Mucosa of descending colon (tissue), 3 donors: ENCODE measurements around the gene FCER1G. TPM values are rescaled to one million over a fixed set of nuclear protein-coding genes. Genes with fewer than 3 reads are reported as not detected.

ENCODE experiments used
- ATAC-seq: fragments of 200-7000 bp; cut with Tn5 transposase; one replicate; pipeline ENCODE4 v1.9.1; 2020; ENCODE audit warnings: mild to moderate bottlenecking, moderate library complexity
- DNase-seq, 3 donors: peaks; one replicate each; pipeline ENCODE4 v3.0.0-alpha.2; 2020
- H3K36me3 ChIP-seq: fragments of 200-600 bp; one replicate; pipeline ENCODE4 v1.8.0; 2021; ENCODE audit warnings: low read depth, mild to moderate bottlenecking
- H3K4me1 ChIP-seq: fragments of 200-600 bp; one replicate; pipeline ENCODE4 v1.8.0; 2021; ENCODE audit warnings: low read depth, mild to moderate bottlenecking
- H3K4me3 ChIP-seq: fragments of 200-600 bp; one replicate; pipeline ENCODE4 v1.8.0; 2021; ENCODE audit warnings: mild to moderate bottlenecking
- H3K9me3 ChIP-seq: fragments of 200-600 bp; one replicate; pipeline ENCODE4 v1.8.0; 2021; ENCODE audit warnings: mild to moderate bottlenecking
- intact Hi-C, 2 donors: fragments of 100-400 bp; cut with DNase I in 1 of 2; cut with micrococcal nuclease in 1 of 2; formaldehyde crosslinking; loops; one replicate each; pipeline versions ENCODE4 v1.11.0 to v1.11.1; 2022; cut with DNase I, micrococcal nuclease
- total RNA-seq, 3 donors: library from RNA; stranded (reverse); fragmentation: NEBNext Ultra II Directional in 2 of 3; extraction: Animal tissue kit (Norgen Biotek cat#: 25700) in 2 of 3; gene quantifications; one replicate each; pipeline versions ENCODE4 v1.2.1 to v1.2.4, GENCODE V29; 2021 to 2023
- TF ChIP-seq, protein P1 (sequence below): fragments of 200-600 bp; IDR thresholded peaks from one replicate; pipeline ENCODE4 v1.8.0; 2022; ENCODE audit warnings: antibody characterized with exemption, mild to moderate bottlenecking
- donor health status: DM: no; HTN: no; CAD: no; lungs with moderate emphysema.
- donor health status: DM: no; HTN: no; CAD: no.
- donor health status: DM: no; HTN: yes; CAD: no.

Gene FCER1G
- total RNA-seq, 3 donors from 2014 or later = 5.8 to 43.9 (median 27.1) TPM

DNA sequence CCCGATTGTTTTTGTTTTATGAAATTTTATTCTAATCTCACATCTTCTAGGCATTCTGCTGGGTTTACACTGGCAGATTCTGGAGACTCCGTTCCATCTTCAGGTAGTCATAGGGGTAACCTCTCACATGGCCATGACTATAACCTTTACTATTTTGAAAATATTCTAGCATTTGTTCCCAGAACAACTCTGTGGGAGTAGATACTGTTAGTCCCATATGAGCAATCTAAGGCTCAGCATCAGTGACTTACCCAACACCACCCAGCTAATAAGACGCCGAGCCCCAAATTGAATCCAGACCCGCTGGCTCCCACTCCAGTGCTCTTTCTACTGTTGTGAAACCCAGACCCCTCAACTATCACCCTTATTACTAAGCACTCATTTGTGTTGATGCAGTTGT lies 26.1 kb upstream of the FCER1G start:
- Histone ChIP-seq H3K4me3 (no peak overlapping the region), H3K36me3 (no peaks in the 10 kb centered on the region), H3K9me3 (no peaks in the 10 kb centered on the region), H3K4me1 (no peaks in the 10 kb centered on the region)
- intact Hi-C loops = no loop called here
- DNase-seq (peak in 1 of 3 donors; percentile 15), ATAC-seq (no peak)
- TF ChIP-seq, protein P1, sequence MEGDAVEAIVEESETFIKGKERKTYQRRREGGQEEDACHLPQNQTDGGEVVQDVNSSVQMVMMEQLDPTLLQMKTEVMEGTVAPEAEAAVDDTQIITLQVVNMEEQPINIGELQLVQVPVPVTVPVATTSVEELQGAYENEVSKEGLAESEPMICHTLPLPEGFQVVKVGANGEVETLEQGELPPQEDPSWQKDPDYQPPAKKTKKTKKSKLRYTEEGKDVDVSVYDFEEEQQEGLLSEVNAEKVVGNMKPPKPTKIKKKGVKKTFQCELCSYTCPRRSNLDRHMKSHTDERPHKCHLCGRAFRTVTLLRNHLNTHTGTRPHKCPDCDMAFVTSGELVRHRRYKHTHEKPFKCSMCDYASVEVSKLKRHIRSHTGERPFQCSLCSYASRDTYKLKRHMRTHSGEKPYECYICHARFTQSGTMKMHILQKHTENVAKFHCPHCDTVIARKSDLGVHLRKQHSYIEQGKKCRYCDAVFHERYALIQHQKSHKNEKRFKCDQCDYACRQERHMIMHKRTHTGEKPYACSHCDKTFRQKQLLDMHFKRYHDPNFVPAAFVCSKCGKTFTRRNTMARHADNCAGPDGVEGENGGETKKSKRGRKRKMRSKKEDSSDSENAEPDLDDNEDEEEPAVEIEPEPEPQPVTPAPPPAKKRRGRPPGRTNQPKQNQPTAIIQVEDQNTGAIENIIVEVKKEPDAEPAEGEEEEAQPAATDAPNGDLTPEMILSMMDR = no peak

DNA sequence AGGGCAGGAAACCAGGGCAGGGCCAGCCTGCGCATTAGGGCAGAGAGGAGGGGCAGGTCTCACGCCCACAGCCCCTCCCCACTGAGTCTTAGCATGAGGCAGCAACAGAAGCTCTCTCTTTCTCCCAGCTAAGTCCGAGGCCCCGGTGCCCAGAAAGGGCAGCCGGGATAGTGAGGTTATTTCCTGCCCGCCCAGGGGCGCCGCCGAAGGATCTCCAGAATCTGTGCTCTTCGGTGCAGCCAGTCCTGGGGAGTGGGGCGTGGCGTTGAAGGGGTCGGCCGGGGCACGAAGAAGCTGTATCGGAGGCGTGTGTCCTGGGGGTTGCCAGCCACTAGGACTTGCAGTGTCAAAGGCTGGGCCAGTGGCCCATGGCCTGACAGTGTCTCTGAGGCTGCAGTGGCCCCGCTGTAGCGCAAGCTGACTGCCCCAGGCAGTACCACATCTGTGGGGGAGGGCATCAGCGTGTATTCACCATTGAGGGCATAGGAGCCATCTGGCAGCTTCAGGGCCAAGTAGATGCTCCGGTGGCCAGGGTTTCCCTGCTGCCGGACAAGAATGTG lies 24.1 kb upstream of the FCER1G start:
- TF ChIP-seq, protein P1 = no peak
- H3K4me3 ChIP-seq = no peak overlapping the region
- H3K4me1 ChIP-seq = no peaks in the 10 kb centered on the region
- DNase-seq (peak in 1 of 3 donors; percentile 58), ATAC-seq (no peak)
- H3K9me3 ChIP-seq = no peaks in the 10 kb centered on the region
- no peaks in the 10 kb centered on the region for H3K36me3 ChIP-seq
- intact Hi-C loops = loop anchor here in 1 of 2 donors (10.0 kb wide), 1 partner anchor 194 kb away; no protein-coding TSS in a partner anchor

DNA sequence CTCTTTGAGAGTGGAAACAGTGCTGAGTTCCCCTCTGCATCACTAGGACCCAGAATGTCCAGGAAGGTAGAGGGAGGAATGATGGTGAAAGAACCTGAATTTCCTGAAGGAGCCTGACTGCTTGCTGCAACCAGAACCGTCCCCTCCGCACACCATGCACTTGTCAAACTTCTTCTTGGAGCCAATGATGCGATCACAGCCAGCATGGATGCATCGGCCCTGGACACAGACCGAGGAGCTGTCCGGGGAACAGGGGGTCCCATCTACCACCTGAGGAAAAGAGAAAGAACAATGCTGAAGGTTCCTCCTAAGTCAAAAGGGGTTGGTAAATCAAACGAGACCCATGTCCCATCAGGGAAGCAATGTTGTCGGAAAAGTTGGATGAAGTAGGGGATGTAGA lies 23.1 kb upstream of the FCER1G start:
- intact Hi-C loops = loop anchor here in 1 of 2 donors (10.0 kb wide), 1 partner anchor 193 kb away; no protein-coding TSS in a partner anchor
- H3K4me1 ChIP-seq = peaks cover 2% of the 10 kb centered on the region
- no peak overlapping the region for H3K4me3 ChIP-seq
- TF ChIP-seq, protein P1 = no peak
- DNase-seq (peak in 1 of 3 donors; percentile 24), ATAC-seq (no peak)
- H3K36me3 ChIP-seq = no peaks in the 10 kb centered on the region
- H3K9me3 ChIP-seq = no peaks in the 10 kb centered on the region

DNA sequence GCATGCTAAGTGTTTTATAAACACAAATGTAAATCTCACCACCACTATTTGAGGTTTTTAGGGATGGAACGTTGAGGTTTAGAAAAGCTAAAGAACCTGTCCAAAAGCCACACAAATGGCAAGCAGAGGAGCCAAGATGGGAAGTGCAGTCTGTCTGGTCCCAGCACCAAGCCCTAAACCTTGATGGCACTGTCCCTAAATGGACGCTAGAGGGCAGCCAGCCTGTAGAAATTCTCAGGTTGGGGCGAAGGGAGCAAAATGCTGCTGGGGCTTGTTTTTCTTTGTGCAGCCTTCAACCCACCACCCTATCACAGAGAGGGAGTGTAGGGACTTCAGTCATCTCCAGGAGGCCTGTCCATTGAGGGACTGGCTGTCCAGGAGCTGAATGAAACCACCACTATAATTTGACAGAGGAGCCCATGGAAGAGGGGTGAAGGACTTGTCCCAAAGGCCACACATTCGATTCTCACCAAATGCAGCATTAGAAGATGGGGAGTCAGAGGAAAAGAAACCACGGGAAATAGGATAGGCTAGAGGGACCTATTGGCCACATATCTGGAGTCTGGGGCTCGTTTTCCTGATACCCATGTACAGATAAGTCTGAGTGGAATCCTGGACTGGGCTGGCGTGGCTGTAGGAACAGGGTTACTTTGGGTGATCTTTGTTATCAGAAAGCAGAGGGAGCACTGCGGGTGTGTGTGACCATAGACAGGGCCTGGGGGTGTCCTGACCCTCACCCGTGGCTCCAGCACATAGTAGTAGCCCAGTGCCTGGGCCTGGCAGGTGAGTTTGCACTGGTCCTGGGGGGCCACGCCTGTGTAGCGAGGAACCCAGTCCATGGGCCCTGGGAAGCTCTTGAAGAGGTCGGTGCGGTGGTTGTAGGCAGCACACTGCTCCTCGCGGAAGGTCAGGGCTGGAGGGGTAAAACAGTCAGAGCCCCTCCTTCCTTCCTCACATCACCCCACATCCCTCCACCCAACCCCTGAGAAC lies 22.3 kb upstream of the FCER1G start:
- no peak overlapping the region for H3K4me3 ChIP-seq
- peaks cover 2% of the 10 kb centered on the region for H3K4me1 ChIP-seq
- H3K9me3 ChIP-seq = no peaks in the 10 kb centered on the region
- H3K36me3 ChIP-seq = no peaks in the 10 kb centered on the region
- intact Hi-C loops = loop anchor here in 1 of 2 donors (10.0 kb wide), 1 partner anchor 192 kb away; no protein-coding TSS in a partner anchor
- DNase-seq (peak in 2 of 3 donors; percentile 54 to 74), ATAC-seq (peak; percentile 82)
- TF ChIP-seq, protein P1 = peak; percentile 88

DNA sequence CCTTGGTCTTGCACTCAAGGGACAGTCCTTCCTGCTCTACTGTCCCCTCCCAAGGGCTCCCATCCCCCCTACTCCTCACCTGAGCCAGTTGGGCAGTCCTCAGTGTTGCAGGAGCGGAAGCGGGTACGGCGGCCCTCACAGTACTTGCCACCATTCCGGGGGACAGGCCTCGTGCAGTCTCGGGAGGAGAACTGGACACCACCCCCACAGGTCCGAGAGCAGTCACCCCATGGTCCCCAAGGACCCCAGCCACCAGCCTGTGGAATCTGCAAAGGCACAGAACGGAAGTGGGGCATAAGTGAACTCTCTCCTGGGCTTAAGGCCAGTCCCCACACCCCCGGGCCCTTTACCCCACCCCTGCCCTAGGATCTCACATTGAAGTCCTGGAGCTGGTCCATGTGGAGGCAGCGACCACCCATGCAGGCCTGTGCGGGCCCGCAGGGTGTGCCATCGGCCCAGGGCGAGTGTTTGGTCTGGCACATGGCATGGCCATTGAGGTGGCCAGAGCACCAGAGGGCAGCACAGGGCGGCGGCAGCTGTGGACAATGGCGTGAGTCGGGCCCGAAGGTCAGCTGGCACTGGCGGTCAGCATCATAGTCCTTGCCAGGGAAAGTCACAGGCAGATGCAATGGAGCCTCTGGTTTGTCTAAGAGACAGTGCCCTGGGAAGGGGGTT lies 21.4 kb upstream of the FCER1G start:
- DNase-seq (peak in 1 of 3 donors; percentile 16), ATAC-seq (no peak)
- Histone ChIP-seq H3K4me3 (no peak overlapping the region), H3K36me3 (no peaks in the 10 kb centered on the region), H3K9me3 (no peaks in the 10 kb centered on the region), H3K4me1 (peaks cover 2% of the 10 kb centered on the region)
- intact Hi-C loops = loop anchor here in 1 of 2 donors (10.0 kb wide), 1 partner anchor 191 kb away; no protein-coding TSS in a partner anchor
- TF ChIP-seq, protein P1 = no peak
